Measurements from ENCODE around the gene PLCD3.
A peak's percentile ranks its signal among the peaks of the same experiment; 100 is the strongest.

The PLCD3 gene

GRCh38 chr17:45132320-45132571, at the start of gene PLCD3:
Gene PLCD3 (minus strand): TSS chr17:45132515. CDS start chr17:45132410, 105 bp downstream.
- H3K9ac ChIP-seq (ENCODE audit: insufficient read length, low read depth), result peak within 1 kb of the TSS; percentile 91
- no peak for DNase-seq (ENCODE audit: low read depth, low spot score)
- H3K36me3 ChIP-seq (ENCODE audit: insufficient read depth, insufficient read length, low read length), result peaks cover 12% of the 10 kb centered on the region
- peak within 1 kb of the TSS; percentile 68 for H3K4me3 ChIP-seq (ENCODE audit: insufficient read length, low read depth)
- no peak for TF ChIP-seq SUZ12 (IDR thresholded peaks at IDR 0.05; ENCODE audit: extremely low read depth, insufficient read depth, insufficient read length)
- TF ChIP-seq YY1 (IDR thresholded peaks at IDR 0.05; ENCODE audit: insufficient read depth, insufficient read length), result no peak
- TF ChIP-seq ZNF274 (IDR thresholded peaks at IDR 0.05; ENCODE audit: low read depth, low read length), result no peak
- H3K9me3 ChIP-seq (ENCODE audit: insufficient read depth, low read length), result peaks cover 17% of the 10 kb centered on the region; the same call in 1 of the 2 replicates
- peaks cover 32% of the 10 kb centered on the region for H3K4me1 ChIP-seq (ENCODE audit: insufficient read depth, insufficient read length)
- no peaks in the 10 kb centered on the region for H3K27me3 ChIP-seq (ENCODE audit: insufficient read depth, insufficient read length)

GRCh38 chr17:45177563-45177962, 45.2 kb upstream of the PLCD3 start:
- no peaks in the 10 kb centered on the region for H3K27me3 ChIP-seq (ENCODE audit: insufficient read depth, insufficient read length)
- TF ChIP-seq YY1 (IDR thresholded peaks at IDR 0.05; ENCODE audit: insufficient read depth, insufficient read length) (no peak), ZNF274 (IDR thresholded peaks at IDR 0.05; ENCODE audit: low read depth, low read length) (no peak), SUZ12 (IDR thresholded peaks at IDR 0.05; ENCODE audit: extremely low read depth, insufficient read depth, insufficient read length) (no peak)
- H3K9ac ChIP-seq (ENCODE audit: insufficient read length, low read depth), result no peak overlapping the region
- H3K9me3 ChIP-seq (ENCODE audit: insufficient read depth, low read length), result no peaks in the 10 kb centered on the region
- peaks cover 7% of the 10 kb centered on the region for H3K4me1 ChIP-seq (ENCODE audit: insufficient read depth, insufficient read length)
- H3K4me3 ChIP-seq (ENCODE audit: insufficient read length, low read depth), result no peak overlapping the region
- DNase-seq (ENCODE audit: low read depth, low spot score), result no peak
- H3K36me3 ChIP-seq (ENCODE audit: insufficient read depth, insufficient read length, low read length), result no peaks in the 10 kb centered on the region

GRCh38 chr17:45175759-45176115, 43.4 kb upstream of the PLCD3 start:
- Histone ChIP-seq H3K4me1 (ENCODE audit: insufficient read depth, insufficient read length) (peaks cover 22% of the 10 kb centered on the region), H3K4me3 (ENCODE audit: insufficient read length, low read depth) (no peak overlapping the region), H3K27me3 (ENCODE audit: insufficient read depth, insufficient read length) (no peaks in the 10 kb centered on the region), H3K9ac (ENCODE audit: insufficient read length, low read depth) (no peak overlapping the region), H3K9me3 (ENCODE audit: insufficient read depth, low read length) (no peaks in the 10 kb centered on the region), H3K36me3 (ENCODE audit: insufficient read depth, insufficient read length, low read length) (peaks cover 1% of the 10 kb centered on the region)
- TF ChIP-seq ZNF274 (IDR thresholded peaks at IDR 0.05; ENCODE audit: low read depth, low read length) (no peak), YY1 (IDR thresholded peaks at IDR 0.05; ENCODE audit: insufficient read depth, insufficient read length) (no peak), SUZ12 (IDR thresholded peaks at IDR 0.05; ENCODE audit: extremely low read depth, insufficient read depth, insufficient read length) (no peak)
- no peak for DNase-seq (ENCODE audit: low read depth, low spot score)

- Histone ChIP-seq H3K9me3 (ENCODE audit: insufficient read depth, low read length) (no peaks in the 10 kb centered on the region), H3K9ac (ENCODE audit: insufficient read length, low read depth) (peak overlapping the region; percentile 63), H3K27me3 (ENCODE audit: insufficient read depth, insufficient read length) (no peaks in the 10 kb centered on the region), H3K4me1 (ENCODE audit: insufficient read depth, insufficient read length) (peaks cover 30% of the 10 kb centered on the region), H3K4me3 (ENCODE audit: insufficient read length, low read depth) (no peak overlapping the region), H3K36me3 (ENCODE audit: insufficient read depth, insufficient read length, low read length) (peaks cover 23% of the 10 kb centered on the region)
- no peak for DNase-seq (ENCODE audit: low read depth, low spot score)
- no peak for TF ChIP-seq YY1 (IDR thresholded peaks at IDR 0.05; ENCODE audit: insufficient read depth, insufficient read length)
- no peak for TF ChIP-seq ZNF274 (IDR thresholded peaks at IDR 0.05; ENCODE audit: low read depth, low read length)
- no peak for TF ChIP-seq SUZ12 (IDR thresholded peaks at IDR 0.05; ENCODE audit: extremely low read depth, insufficient read depth, insufficient read length)
These were observed 40.4 kb upstream of the PLCD3 start for GRCh38 chr17:45172541-45173286.

GRCh38 chr17:45172232-45172540, 39.9 kb upstream of the PLCD3 start:
- H3K4me3 ChIP-seq (ENCODE audit: insufficient read length, low read depth), result peak overlapping the region; percentile 0
- H3K4me1 ChIP-seq (ENCODE audit: insufficient read depth, insufficient read length), result peaks cover 30% of the 10 kb centered on the region
- no peak for DNase-seq (ENCODE audit: low read depth, low spot score)
- peak overlapping the region; percentile 63 for H3K9ac ChIP-seq (ENCODE audit: insufficient read length, low read depth)
- no peaks in the 10 kb centered on the region for H3K27me3 ChIP-seq (ENCODE audit: insufficient read depth, insufficient read length)
- no peak for TF ChIP-seq YY1 (IDR thresholded peaks at IDR 0.05; ENCODE audit: insufficient read depth, insufficient read length)
- H3K36me3 ChIP-seq (ENCODE audit: insufficient read depth, insufficient read length, low read length), result peaks cover 23% of the 10 kb centered on the region
- H3K9me3 ChIP-seq (ENCODE audit: insufficient read depth, low read length), result no peaks in the 10 kb centered on the region

- no peaks in the 10 kb centered on the region for H3K27me3 ChIP-seq (ENCODE audit: insufficient read depth, insufficient read length)
- no peak for TF ChIP-seq YY1 (IDR thresholded peaks at IDR 0.05; ENCODE audit: insufficient read depth, insufficient read length)
- TF ChIP-seq SUZ12 (IDR thresholded peaks at IDR 0.05; ENCODE audit: extremely low read depth, insufficient read depth, insufficient read length), result no peak
- TF ChIP-seq ZNF274 (IDR thresholded peaks at IDR 0.05; ENCODE audit: low read depth, low read length), result no peak
- H3K9ac ChIP-seq (ENCODE audit: insufficient read length, low read depth), result peak overlapping the region; percentile 71
- peaks cover 23% of the 10 kb centered on the region for H3K36me3 ChIP-seq (ENCODE audit: insufficient read depth, insufficient read length, low read length)
- H3K4me3 ChIP-seq (ENCODE audit: insufficient read length, low read depth), result peak overlapping the region; percentile 0
- DNase-seq (ENCODE audit: low read depth, low spot score), result no peak
- no peaks in the 10 kb centered on the region for H3K9me3 ChIP-seq (ENCODE audit: insufficient read depth, low read length)
- H3K4me1 ChIP-seq (ENCODE audit: insufficient read depth, insufficient read length), result peaks cover 30% of the 10 kb centered on the region
These were observed 39.3 kb upstream of the PLCD3 start for GRCh38 chr17:45171338-45172231.

- DNase-seq (ENCODE audit: low read depth, low spot score), result no peak
- peaks cover 30% of the 10 kb centered on the region for H3K4me1 ChIP-seq (ENCODE audit: insufficient read depth, insufficient read length)
- H3K36me3 ChIP-seq (ENCODE audit: insufficient read depth, insufficient read length, low read length), result peaks cover 23% of the 10 kb centered on the region
- H3K27me3 ChIP-seq (ENCODE audit: insufficient read depth, insufficient read length), result no peaks in the 10 kb centered on the region
- TF ChIP-seq SUZ12 (IDR thresholded peaks at IDR 0.05; ENCODE audit: extremely low read depth, insufficient read depth, insufficient read length) (no peak), ZNF274 (IDR thresholded peaks at IDR 0.05; ENCODE audit: low read depth, low read length) (no peak), YY1 (IDR thresholded peaks at IDR 0.05; ENCODE audit: insufficient read depth, insufficient read length) (no peak)
- no peaks in the 10 kb centered on the region for H3K9me3 ChIP-seq (ENCODE audit: insufficient read depth, low read length)
- no peak overlapping the region for H3K4me3 ChIP-seq (ENCODE audit: insufficient read length, low read depth)
- peak overlapping the region; percentile 71 for H3K9ac ChIP-seq (ENCODE audit: insufficient read length, low read depth)
These were observed 38.6 kb upstream of the PLCD3 start for GRCh38 chr17:45170931-45171337.

Measured in NT2/D1 (cell line).